PFSK-1 (cell line): ENCODE data around the gene PHACTR1.

Experiments
- POLR2AphosphoS5 ChIP-seq: IDR thresholded peaks from 2 replicates; pipeline ENCODE4 v1.6.1; 2012; ENCODE audit warnings: low read depth, mild to moderate bottlenecking, control low read depth, low read length, moderate library complexity
- TAF1 ChIP-seq: IDR thresholded peaks from 2 replicates; pipeline ENCODE4 v1.6.1; 2012; ENCODE audit warnings: low read length, control low read depth, borderline replicate concordance; ENCODE audit not compliant: insufficient read depth
- TF ChIP-seq, protein P1 (sequence below), 2 experiments: IDR thresholded peaks; 2 replicates each; pipeline versions ENCODE4 v1.6.1 to v1.8.0; 2011 to 2012; ENCODE audit warnings: low read depth in 2 of 2, low read length in 2 of 2, control low read depth in 1 of 2, inconsistent platforms in 1 of 2, mild to moderate bottlenecking in 1 of 2, moderate library complexity in 1 of 2; ENCODE audit not compliant: insufficient read depth in 1 of 2

DNA sequence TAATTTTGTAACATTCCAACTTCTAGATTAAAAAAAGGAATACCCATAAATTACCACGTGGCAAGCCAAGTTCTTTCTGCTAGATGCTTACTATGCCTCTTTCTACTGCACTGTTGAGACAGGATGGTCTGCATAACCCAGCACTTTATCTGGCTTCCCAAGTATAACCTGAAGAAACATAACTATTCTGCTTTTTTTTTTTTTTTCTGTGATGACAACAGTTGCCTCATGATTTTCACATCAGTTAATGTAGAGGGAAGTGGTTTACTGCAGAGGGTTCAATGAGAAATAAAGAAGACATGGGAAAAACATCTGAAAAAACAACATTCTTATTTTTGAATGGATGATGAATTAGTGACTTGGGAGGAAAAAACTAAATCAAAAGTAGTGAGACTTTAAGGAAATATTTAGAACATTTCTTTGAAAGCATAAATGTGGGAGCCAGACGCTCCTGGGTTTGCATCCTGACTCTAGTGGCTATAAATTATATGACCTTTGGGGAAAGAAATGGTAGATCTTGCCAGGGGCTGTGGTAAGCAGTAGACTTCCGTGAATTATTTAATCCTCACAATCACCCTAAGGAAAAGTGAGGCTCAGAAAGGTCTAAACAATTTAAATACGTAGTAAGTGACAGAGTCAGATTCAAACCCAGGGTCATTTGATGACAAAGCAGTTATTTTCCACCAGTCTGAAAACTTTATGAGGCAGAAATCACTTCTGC is 230.7 kb downstream of the PHACTR1 start:
- TF ChIP-seq TAF1 (no peak), POLR2AphosphoS5 (no peak)
- TF ChIP-seq, protein P1, sequence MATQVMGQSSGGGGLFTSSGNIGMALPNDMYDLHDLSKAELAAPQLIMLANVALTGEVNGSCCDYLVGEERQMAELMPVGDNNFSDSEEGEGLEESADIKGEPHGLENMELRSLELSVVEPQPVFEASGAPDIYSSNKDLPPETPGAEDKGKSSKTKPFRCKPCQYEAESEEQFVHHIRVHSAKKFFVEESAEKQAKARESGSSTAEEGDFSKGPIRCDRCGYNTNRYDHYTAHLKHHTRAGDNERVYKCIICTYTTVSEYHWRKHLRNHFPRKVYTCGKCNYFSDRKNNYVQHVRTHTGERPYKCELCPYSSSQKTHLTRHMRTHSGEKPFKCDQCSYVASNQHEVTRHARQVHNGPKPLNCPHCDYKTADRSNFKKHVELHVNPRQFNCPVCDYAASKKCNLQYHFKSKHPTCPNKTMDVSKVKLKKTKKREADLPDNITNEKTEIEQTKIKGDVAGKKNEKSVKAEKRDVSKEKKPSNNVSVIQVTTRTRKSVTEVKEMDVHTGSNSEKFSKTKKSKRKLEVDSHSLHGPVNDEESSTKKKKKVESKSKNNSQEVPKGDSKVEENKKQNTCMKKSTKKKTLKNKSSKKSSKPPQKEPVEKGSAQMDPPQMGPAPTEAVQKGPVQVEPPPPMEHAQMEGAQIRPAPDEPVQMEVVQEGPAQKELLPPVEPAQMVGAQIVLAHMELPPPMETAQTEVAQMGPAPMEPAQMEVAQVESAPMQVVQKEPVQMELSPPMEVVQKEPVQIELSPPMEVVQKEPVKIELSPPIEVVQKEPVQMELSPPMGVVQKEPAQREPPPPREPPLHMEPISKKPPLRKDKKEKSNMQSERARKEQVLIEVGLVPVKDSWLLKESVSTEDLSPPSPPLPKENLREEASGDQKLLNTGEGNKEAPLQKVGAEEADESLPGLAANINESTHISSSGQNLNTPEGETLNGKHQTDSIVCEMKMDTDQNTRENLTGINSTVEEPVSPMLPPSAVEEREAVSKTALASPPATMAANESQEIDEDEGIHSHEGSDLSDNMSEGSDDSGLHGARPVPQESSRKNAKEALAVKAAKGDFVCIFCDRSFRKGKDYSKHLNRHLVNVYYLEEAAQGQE (IDR thresholded peaks at IDR 0.05; ENCODE audit: insufficient read depth in 1 of 2, low read depth in 2 of 2, low read length in 2 of 2): no peak
